Measurements from ENCODE around the gene JAKMIP1.
A peak's percentile ranks its signal among the peaks of the same experiment; 100 is the strongest.
"Not testable (repeated sequence)": the region's sequence is repeated elsewhere in the genome, so short reads cannot be mapped to it uniquely, and the experiment has no call there.

JAKMIP1 gene

GRCh38 chr4:6228158-6229067 lies 28.1 kb upstream of the JAKMIP1 start:
- no peak for DNase-seq

GRCh38 chr4:6227412-6228157 lies 27.2 kb upstream of the JAKMIP1 start:
- no peak for DNase-seq

DNA sequence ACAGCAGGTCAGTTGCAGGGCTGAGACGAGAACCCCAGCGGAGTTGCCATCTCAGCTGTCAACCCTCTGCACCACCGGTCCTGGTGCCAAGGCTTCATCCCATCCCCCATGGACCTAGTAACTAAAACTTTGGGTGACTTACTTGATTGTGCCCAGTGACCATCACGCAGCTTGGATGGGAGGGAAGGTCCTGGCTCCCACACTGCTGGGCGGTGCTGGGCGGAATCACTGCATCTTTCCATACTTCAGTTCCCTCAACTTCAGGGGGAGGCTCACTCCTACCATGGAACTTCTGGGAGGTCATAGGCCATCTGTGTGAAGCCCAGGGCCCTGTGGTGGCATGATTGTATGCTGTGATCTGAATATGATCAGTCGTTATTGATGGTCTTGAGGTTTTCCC lies 26.2 kb upstream of the JAKMIP1 start:
- DNase-seq, result no peak

DNA sequence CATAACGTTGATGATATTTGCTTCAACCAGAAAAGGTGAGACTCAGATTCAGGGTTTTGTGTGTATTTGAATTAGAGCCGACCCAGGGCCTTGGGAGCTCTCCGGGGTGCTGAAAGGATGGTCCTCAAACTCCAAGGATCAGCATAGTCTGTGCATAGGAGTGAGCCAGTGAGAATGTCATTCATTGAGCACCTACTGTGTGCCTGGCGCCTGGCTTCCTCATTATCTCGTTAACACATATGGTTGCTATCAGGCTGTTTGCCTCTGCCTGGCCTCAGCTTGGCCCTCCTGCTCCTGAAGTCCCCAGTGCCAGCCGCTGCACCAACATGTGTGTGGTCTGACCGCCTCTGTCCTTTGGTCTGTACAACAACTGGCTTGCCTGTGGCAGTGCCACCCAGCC lies 25.1 kb upstream of the JAKMIP1 start:
- DNase-seq, result peak; percentile 25

- DNase-seq, result no peak
Measured at GRCh38 chr4:6224735-6225134, 24.4 kb upstream of the JAKMIP1 start.

- no peak for DNase-seq
Measured at GRCh38 chr4:6222761-6223292, 22.5 kb upstream of the JAKMIP1 start.

DNA sequence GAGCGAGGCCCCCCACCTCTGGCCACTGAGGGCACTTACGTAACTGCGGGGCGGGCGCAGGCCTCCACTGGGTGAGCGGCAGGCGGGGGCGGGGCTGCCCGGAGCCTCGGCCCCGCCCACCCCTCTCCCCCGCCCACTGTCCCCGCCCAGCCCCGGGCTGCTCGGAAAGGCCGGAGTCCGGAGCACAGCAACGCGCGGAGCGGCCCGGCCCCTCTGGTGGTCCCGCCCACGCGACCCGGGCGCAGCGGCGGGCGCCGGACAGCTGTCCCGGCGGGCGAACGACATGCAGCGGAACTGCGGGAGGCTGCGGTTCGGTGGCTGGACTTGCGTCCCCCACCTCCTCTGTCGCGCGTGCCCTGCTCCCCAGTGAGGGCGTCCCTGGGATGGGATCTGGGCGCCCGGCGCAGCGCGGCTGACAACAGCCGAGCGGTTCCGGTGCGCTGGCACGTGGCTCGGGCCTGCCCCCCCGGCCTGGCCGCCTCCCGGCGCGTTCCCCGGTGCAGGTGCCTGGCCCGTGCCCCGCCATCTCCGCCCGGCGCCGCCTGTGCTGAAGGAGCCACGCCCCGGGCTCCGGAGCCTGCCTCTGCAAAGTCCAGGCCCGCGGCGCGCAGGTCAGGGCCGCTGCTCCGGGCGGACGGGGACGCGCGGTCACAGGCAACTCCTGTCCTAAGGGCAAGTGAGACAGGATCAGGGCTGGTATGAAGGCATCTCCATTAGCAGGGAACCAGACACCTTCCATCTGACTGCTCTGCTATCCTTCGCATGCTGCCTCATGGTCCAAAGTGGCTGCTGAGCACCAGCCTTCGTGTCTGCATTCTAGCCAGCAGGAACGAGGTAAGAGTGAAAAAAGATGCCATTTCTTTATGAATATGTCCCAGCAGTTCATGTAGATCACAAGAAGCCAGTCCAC lies 21.8 kb upstream of the JAKMIP1 start:
- DNase-seq, result peak; percentile 18

DNA sequence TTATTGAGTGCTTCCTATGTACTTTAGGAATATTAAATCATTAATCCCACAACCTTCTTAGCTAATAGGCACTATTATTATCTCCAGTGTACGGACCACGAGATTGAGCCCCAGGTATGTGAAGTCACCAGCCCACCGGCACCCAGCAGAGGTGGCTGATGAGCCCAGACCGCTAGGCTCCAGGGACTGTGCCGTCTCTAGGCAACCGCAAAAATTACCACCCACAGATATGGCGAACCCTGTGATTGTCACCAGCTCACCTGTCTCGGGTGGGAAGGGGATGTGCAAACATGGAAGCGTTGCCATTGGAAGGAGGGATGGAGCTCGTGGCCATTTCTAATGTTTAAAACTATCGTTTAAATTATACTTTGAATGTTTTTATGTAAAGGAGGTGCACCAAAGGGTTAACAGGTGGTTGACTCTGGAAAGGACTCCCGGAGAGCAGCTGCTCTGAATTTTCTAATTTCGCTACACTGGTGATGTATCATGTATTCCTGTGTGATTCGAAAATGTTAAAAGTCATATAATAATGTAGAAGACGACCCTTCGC lies 21.0 kb upstream of the JAKMIP1 start:
- DNase-seq, result no peak

DNA sequence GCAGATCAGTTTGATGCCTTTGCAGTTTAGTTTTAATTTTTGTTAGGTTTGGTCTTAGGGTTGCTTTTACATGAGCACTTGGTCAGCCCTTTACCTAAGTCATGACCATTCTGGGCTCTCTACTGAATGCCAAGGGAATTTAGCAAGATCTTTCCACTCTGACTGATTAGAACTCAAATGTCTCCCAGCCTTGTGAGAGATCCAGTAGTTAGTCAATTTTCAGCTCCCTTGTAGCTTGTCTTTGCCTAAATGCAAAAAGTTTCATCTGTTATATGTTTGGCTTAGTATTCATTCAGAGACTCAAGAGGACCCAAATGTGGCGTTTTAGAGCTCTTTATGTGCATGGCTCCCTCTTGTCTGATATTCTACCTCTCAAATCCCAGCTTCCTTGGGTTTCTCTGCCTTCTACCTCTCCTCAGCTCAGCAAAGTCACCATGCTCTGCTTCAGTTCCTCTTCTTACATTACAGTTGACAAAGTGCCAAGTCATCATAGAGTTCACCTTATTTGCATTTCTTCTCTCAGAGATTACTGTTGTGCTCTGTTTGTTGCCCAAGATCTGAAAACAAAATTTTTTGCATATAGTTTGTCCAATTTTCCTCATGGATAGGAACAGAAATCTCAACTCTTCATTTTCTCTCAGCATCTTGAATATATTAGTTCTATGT lies 17.5 kb upstream of the JAKMIP1 start:
- DNase-seq, result no peak

DNA sequence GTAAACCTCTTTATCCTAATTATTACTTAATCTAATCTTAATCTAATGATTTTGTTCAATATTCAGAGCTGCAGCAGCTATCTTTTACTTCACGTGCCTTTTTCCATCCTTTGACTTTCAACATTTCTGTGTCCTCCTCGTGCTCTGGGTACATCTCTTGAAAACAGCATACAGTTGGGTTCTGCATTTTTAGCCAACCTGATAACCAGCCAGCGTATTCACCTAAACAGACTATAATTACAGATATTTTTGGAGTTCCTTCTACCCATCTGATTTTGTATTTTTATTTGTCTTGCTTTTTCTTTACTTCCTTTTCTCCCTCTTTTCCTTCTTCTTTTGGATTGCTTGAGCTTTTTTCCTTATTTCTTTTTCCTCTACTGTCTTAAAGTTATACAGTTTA lies 16.2 kb upstream of the JAKMIP1 start:
- DNase-seq, result no peak

DNA sequence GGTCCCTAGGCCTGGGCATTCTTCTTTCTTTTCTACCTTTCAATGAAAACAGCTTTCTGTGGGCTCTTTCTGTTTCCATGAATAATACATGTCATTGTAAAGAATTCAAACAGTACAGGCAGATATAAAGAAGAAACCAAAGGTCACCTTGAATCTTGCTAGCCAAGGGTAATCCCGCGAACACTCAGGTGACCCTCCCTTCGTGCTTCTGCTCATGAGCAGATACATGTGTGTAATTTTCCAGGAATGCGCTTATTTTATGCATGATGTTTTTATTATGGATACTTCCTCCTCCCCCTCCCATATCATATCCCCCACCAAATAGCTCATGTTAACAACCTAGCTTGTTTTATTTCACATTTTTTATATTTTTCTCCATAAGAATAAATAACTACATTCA lies 9.6 kb upstream of the JAKMIP1 start:
- DNase-seq, result no peak

DNA sequence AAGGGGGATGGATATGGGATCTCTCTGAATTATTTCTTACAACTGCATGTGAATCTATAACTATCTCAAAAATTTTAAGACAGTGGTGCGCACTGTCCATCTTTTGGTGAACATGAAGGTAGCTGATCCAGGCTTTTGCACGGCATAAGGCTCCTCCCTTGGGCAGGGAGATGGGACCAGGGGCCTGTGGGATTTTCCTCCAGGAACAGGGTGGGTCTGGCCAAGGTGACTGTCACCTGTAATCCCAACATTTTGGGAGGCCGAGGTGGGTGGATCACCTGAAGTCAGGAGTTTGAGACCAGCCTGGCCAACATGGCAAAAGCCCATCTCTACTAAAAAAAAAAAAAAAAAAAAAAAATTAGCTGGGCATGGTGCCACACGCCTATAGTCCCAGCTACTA lies 8.9 kb upstream of the JAKMIP1 start:
- not testable (repeated sequence) for DNase-seq

DNA sequence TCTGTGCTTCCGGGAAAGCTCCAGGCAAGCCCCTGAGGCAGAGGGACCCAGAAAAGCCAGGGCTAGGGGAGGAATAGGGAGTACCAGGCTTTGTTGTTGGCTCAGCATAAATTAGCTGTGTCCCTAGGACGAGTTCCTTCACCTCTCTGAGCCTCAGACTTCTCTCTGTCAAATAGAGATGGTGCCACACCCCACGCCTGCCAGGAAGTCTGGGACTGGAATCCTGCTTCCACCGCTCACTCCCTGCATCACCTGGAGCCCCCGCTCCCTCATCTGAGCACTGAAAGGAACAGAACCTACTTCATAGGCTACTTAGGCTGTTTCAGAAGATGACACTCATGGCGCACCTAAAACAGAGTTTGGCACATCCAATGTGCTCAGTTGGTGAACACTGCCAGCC lies 8.1 kb upstream of the JAKMIP1 start:
- DNase-seq, result no peak

GRCh38 chr4:6207602-6208001 lies 7.3 kb upstream of the JAKMIP1 start:
- DNase-seq, result no peak

DNA sequence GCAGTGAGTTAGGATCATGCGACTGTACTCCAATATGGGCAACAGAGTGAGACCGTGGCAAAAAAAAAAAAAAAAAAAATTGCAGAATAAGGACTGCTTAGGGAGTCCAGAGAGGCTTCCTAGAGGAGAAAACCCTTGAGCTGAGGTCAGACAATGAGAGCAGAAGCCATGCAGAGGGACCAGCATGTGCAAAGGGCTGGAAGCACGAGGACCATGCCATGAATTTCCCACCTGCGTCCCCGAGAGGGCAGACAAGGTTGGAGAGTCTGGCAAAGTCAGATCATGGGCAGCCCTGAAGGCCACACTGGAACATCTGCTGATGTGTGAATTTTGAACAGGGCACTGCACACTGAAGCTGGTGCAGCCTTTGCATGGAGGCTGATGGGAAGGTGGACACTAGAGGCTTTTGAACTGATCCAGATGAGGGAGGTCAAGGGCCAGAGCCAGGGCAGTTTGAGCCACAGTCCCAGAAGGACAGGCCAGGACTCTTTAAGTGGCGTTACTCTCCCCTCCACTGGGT lies 6.5 kb upstream of the JAKMIP1 start:
- no peak for DNase-seq

- no peak for DNase-seq
Measured at GRCh38 chr4:6205973-6206372, 5.6 kb upstream of the JAKMIP1 start.

GRCh38 chr4:6205567-6205931 lies 5.2 kb upstream of the JAKMIP1 start:
- no peak for DNase-seq

DNA sequence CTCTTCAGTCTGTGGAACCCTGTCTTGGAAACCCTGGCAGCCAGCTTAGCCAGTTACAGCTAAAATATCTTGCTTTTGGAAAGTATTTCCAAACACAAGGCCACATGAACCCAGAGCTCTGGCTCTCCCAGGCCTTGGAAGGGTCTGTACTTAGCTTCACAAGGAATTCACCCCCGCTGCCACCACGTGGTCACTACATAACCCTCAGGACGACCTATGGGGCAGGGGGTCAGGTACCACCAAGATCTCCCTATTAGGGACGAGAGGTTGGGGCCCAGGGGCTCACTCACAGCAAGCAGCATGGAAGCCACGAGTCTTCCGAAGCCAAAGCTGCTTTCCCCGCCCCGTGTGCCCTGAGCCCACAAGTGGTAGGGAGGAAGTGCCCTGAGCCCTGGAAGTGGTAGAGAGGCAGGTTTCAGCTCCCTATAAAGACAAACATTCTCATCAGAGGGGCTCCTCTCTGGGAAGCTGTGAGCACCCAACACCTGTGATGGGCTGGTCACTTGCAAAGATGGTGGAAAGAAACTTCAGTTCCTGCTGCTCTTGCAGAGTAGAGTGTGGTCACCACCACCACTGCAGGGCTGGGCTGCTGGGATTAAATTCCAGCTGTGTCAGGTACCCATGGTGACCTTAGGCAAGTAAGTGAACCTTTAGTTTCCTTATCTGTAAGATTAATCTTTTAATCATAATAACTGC lies 4.7 kb upstream of the JAKMIP1 start:
- DNase-seq, result no peak

- DNase-seq, result no peak
Measured at GRCh38 chr4:6204098-6204497, 3.7 kb upstream of the JAKMIP1 start.

GRCh38 chr4:6201580-6202091 lies 1.3 kb upstream of the JAKMIP1 start:
- peak; percentile 43 for DNase-seq

GRCh38 chr4:6200922-6201362 lies 593 bp upstream of the JAKMIP1 start:
- DNase-seq, result peak; percentile 36
